GM18907 (cell line): ENCODE data around the gene SEMA7A.

Experiments used
- ATAC-seq: cut with Tn5 transposase; IDR thresholded peaks from one replicate; pipeline ENCODE4 v1.9.1; 2021; ENCODE audit warnings: mild to moderate bottlenecking, moderate library complexity; ENCODE audit not compliant: unreplicated experiment

The SEMA7A gene

GRCh38 chr15:74432271-74432967, 1.3 kb downstream of the SEMA7A start:
- ATAC-seq = no peak

GRCh38 chr15:74431645-74432044, 2.1 kb downstream of the SEMA7A start:
- no peak for ATAC-seq

DNA sequence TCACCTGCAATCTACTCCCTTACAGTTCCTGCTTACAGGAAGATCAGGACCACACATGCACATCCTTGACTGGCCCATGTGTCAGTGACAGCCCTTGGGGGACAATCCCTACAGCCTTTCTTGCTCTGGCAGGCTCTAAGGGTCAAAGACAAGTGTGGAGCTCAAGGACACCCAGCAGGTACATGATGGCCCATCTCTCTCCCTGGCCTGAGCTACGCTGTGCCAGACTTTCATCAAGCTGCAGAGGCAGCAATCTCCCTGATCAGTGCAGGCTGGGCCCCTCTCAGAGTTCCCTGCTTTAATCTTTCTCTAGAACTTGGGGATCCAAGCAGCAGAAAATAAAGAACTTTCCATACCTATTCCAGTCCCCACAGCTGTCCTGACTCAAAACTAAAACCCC, 2.6 kb downstream of the SEMA7A start:
- no peak for ATAC-seq

GRCh38 chr15:74430510-74430951, 3.2 kb downstream of the SEMA7A start:
- ATAC-seq = no peak

- no peak for ATAC-seq
Measured at GRCh38 chr15:74429781-74430400, 3.9 kb downstream of the SEMA7A start.

DNA sequence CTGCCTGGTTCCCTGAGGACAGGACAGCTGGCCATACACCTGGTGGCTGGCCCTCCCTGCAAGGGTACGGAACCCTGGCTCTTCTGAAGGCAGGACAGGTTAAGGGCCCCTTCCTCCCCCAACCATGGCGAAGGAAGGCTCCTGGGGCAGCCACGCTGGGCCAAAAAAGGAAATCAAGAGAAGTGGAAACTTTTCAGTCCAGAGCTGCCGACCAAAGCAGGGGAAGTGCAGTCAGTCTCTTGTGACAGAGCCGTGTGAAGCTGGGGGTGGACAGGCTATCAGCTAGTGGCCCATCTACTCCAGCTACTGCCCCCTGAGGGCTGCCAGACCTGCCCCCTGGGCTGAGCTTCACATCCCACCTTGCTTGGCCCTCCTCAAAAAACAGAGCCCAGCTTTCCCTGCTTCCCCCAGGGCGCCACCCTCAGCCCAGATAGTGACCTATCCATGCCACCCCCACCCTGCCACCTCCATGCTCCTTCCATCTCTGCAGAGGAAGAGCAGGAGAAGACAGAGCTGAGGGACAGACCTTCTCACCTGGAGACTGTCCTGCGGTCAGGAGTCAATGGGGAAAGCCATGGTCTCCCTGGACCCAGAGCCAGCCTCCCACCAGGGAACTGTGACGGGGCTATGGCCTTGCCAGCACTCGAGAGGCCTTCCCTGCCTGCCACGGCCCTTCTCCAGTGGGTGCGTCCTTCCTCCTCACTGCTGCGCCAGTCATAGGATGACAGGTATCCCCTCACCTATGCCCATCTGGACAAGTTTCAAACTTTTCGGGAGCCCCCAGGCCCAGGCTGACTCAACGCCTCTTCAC, 4.6 kb downstream of the SEMA7A start:
- ATAC-seq = no peak

DNA sequence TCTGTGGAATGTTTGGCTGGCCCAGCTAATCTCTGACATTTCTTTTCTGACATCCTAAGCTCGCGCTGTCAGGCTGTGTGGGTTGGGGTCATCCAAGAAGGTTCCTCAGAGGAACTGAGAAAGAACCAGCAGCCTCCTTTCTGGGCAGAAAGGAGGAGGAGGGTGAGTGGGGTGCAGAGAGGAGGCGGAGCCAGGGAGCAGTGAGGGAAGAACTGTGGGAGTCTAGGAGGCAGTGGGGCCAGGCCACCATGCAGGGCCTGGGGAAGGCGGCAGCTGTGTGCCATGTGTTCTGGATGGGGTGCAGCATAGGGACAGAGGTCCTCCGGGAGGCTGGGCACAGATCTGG, 5.3 kb downstream of the SEMA7A start:
- no peak for ATAC-seq

DNA sequence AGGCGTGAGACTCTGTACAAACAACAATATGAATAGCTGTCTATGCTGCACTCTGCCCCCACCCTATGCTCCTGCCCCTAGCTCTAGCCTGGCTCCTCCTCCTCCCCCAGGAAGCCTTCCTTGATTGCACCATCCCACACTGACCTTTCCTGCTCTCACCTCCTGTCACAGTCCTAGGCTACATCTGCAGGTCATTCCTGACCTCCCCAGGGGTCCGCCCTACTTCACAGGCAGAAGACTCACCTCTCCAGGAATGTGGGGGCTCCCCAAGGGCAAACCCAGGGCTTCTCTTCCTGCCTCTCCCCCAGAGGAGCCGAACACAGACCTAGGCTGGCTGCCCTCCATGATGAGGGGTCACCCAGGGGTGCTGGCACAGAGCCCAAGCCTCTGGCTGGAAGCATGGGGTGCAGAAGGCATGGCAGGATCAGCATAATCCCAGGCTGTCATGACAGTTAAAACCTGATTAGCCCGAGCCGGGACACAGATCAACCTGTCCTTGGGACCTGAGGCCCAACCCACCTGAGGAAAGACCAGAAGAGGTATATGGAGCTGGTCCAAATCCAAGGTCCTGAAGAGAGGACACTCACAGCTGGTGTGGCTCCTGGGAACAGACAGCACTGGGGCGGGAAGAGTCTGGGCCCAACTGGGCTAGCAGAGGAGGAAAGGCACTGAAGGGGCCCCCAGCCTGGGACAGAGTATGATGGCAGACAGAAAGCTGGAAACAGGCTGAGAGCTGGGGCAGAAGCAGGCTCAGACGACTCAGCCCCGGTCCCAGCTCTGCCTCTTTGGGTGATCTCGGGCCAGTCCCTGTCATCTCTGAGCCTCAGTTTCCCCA, 5.9 kb downstream of the SEMA7A start:
- ATAC-seq = no peak

DNA sequence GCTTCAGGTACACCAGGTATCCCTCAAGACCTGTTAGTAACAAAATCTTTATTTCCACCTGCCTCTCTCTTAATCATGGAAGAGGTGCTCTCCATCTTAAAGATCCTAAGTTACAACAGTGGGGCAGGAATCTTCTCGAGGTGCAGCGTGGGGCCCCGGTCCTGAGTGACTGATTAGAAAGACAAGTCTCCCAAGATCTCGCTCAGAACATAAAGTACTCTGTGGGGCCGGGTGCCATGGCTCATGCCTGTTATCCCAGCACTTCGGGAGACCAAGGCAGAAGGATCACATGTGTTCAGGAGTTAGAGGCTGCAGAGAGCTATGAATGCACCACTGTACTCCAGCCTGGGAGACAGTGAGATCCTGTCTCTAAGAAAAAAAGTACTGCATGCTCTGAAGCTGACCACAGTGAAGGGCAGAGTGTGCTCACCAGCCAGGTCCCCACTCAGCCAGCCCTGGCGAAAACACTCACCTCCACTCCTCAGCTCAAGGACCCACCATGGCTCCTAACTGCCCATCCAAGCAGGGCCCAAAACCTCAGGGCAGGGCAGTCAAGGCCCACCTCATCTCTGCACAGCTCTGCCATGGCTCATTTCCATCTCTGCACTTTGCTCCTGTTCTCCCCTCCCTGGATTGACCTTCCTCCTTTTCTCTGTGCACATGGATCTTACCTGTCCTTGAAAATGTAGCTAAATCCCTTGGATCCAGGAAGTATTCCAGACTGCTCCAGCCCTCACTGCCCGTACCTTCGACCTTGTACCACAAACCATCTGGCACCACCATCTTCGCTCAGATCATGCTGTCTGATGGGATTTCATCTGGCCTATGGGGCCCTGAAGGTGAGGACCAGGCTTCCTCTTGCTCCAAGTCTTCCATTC, 7.1 kb downstream of the SEMA7A start:
- ATAC-seq = no peak

DNA sequence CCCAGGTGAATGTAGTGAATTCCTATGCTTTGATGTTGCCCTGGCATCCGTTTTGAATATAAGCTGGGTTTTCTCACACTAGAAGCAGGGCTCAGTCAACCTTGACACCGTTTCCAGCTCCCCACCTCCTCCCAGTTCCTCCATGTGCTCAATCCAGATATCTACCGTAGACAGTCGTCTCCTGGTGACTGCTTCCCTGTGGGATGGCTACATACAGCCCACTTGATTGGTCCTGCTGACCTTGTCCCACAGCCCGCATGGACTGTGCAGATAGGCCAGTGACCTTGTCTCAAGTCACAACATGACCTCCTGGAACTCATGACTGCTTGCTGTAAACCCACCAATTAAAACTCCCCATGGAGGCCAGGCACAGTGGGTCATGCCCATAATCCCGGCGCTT, 8.1 kb downstream of the SEMA7A start:
- no peak for ATAC-seq

GRCh38 chr15:74424901-74425528, 8.7 kb downstream of the SEMA7A start:
- ATAC-seq = no peak

DNA sequence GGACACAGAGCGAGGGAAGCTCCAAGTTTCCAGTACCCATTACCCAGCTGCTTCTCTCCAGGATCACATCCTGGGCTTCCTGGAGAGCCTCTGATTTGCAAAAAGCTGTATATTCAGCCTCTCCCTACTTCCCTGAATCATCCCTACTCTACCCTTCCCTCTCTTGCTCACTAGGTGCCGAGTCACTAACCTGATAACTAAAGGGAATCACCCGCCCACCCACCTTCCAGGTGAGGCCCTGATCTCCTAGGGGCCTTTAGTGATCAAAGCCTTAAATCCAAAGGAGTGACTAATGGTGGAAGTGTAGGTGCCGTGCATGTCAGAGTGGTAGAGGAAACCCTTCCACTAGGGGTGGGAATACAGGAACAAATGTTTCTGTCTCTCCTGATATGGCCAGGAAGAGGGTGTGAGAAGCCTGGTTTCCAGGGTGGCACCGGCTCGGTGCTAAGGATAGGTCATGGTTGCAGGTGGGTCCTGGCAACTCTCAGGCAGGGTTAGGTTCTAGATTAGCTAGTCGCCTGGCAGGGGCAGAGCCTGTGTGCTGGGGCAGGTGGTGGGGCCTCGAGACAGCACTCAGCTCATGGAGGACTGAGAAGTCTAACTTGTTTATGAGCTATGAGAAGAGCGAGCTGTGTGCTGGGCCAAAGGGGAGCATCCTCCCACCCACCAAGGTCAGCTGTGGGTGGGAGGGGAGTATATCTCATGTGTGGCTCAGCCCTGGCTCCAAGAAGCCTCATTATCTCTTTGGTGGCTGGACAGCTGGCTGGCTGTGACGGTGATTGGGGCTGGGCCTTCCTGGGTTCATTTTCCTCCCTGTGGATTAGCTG, 10.1 kb downstream of the SEMA7A start:
- ATAC-seq = no peak

- no peak for ATAC-seq
Measured at GRCh38 chr15:74422652-74423430, 10.9 kb downstream of the SEMA7A start.

GRCh38 chr15:74422265-74422651, 11.5 kb downstream of the SEMA7A start:
- ATAC-seq = no peak

- no peak for ATAC-seq
Measured at GRCh38 chr15:74421302-74422245, 12.2 kb downstream of the SEMA7A start.

DNA sequence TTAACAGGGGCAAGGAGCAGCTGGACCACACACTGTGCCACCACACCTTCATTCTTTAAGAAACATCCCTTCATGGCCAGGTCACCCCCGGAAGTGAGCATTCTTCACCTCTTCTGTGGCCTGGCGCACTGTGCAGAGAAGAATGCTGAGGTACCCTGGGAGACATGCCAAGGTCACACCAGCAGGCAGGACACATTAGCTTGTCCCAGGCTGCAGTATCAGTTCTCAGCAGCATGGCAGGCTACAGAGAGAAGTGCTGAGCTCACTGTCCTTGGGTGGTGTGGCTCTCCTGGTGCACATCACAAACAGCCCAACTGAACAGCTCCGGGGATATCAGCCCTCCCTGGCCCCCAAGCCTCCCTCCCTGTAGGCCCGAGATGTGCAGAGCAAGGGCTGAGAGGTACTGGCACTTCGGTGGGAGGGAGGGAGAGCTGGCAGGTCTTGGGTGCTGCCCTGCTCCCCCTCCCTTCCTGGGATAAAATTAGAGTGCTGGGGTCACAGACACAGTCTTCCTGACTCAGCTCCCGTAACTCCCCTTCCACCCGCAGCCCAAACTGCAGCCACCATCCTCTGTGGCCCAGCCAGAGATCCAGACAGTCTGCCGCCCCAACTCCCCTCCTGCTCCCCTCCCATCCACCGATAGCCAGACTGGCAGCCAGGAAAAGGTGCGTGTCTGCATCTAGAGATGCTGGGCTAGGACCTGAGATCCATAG, 13.4 kb downstream of the SEMA7A start:
- no peak for ATAC-seq
